Measurements from ENCODE around the gene RECK. TPM values are rescaled to one million over a fixed set of nuclear protein-coding genes. Genes with fewer than 3 reads are reported as not detected.

Gene RECK
- total RNA-seq, 2 experiments from 2014 or later = 6.1 to 7.2 TPM

- H3K36me3 Mint-ChIP-seq = no peaks in the 10 kb centered on the region
- DNase-seq = no peak
- intact Hi-C loops (cut with micrococcal nuclease) = loop anchor here (5.0 kb wide), 1 partner anchor 145 kb away; the partner anchor contains the start of gene OR2S2
- no peak overlapping the region for H3K4me3 Mint-ChIP-seq
- POLR2A ChIA-PET = interaction anchor here (1.4 to 1.8 kb wide), 2 partner anchors 64 to 86 kb away, joined by 3 to 6 read pairs; no protein-coding TSS in a partner anchor
- no peak overlapping the region for H3K27ac Mint-ChIP-seq
- no peaks in the 10 kb centered on the region for H3K27me3 Mint-ChIP-seq
- H3K4me1 Mint-ChIP-seq (ENCODE audit: low read depth) = peaks cover 8% of the 10 kb centered on the region
- CTCF ChIA-PET = interaction anchor here (0.6 to 11.8 kb wide), 39 partner anchors 9 to 723 kb away, joined by 3 to 341 read pairs (median 4); partner anchors contain the start of genes CCIN, CLTA and GLIPR2
- H3K9me3 Mint-ChIP-seq = no peaks in the 10 kb centered on the region
Measured at GRCh38 chr9:36101916-36102741, 65.4 kb downstream of the RECK start.

- no peaks in the 10 kb centered on the region for H3K27me3 Mint-ChIP-seq
- POLR2A ChIA-PET = interaction anchor here (0.6 to 1.2 kb wide), 2 partner anchors 71 to 88 kb away, joined by 3 to 12 read pairs; partner anchors contain the start of gene CLTA
- H3K4me3 Mint-ChIP-seq = no peak overlapping the region
- intact Hi-C loops (cut with micrococcal nuclease) = loop anchor here (1.0 to 5.0 kb wide), 5 partner anchors 33 to 225 kb away; partner anchors contain the start of genes GLIPR2 and OR2S2
- peaks cover 8% of the 10 kb centered on the region for H3K4me1 Mint-ChIP-seq (ENCODE audit: low read depth)
- no peak overlapping the region for H3K27ac Mint-ChIP-seq
- H3K9me3 Mint-ChIP-seq = no peaks in the 10 kb centered on the region
- CTCF ChIA-PET = interaction anchor here (0.6 to 11.8 kb wide), 44 partner anchors 8 to 304 kb away, joined by 3 to 341 read pairs (median 5); partner anchors contain the start of genes CCIN, CLTA and GLIPR2
- no peaks in the 10 kb centered on the region for H3K36me3 Mint-ChIP-seq
- DNase-seq = peak; percentile 92
Measured at GRCh38 chr9:36102742-36103495, 66.2 kb downstream of the RECK start.

GRCh38 chr9:36109071-36109470, 72.4 kb downstream of the RECK start:
- DNase-seq = no peak
- Mint-ChIP-seq H3K4me3 (no peak overlapping the region), H3K4me1 (ENCODE audit: low read depth) (peaks cover 4% of the 10 kb centered on the region), H3K27me3 (no peaks in the 10 kb centered on the region), H3K27ac (no peak overlapping the region), H3K36me3 (peaks cover 2% of the 10 kb centered on the region), H3K9me3 (no peaks in the 10 kb centered on the region)
- ChIA-PET CTCF (interaction anchor here (1.5 to 11.8 kb wide), 3 partner anchors 9 to 101 kb away, joined by 3 to 341 read pairs (median 4); partner anchors contain the start of gene CCIN), POLR2A (no interaction called here)
- intact Hi-C loops (cut with micrococcal nuclease) = no loop called here

- Mint-ChIP-seq H3K9me3 (no peaks in the 10 kb centered on the region), H3K4me1 (ENCODE audit: low read depth) (peaks cover 4% of the 10 kb centered on the region), H3K27me3 (no peaks in the 10 kb centered on the region), H3K36me3 (peaks cover 2% of the 10 kb centered on the region), H3K4me3 (no peak overlapping the region), H3K27ac (no peak overlapping the region)
- ChIA-PET POLR2A (no interaction called here), CTCF (interaction anchor here (0.8 to 1.8 kb wide), 3 partner anchors 8 to 87 kb away, joined by 3 to 5 read pairs (median 3); no protein-coding TSS in a partner anchor)
- DNase-seq = no peak
- intact Hi-C loops (cut with micrococcal nuclease) = no loop called here
Measured at GRCh38 chr9:36110434-36110833, 73.7 kb downstream of the RECK start.

GRCh38 chr9:36112516-36112915, 75.8 kb downstream of the RECK start:
- intact Hi-C loops (cut with micrococcal nuclease) = no loop called here

GRCh38 chr9:36113999-36114398, 77.3 kb downstream of the RECK start:
- H3K27me3 Mint-ChIP-seq = no peaks in the 10 kb centered on the region
- ChIA-PET CTCF (interaction anchor here (2.3 kb wide), 1 partner anchor 11 kb away, joined by 21 read pairs; no protein-coding TSS in a partner anchor), POLR2A (interaction anchor here (0.7 kb wide), 1 partner anchor 9 kb away, joined by 3 read pairs; no protein-coding TSS in a partner anchor)
- H3K4me1 Mint-ChIP-seq (ENCODE audit: low read depth) = peaks cover 2% of the 10 kb centered on the region
- H3K9me3 Mint-ChIP-seq = no peaks in the 10 kb centered on the region
- H3K27ac Mint-ChIP-seq = no peak overlapping the region
- intact Hi-C loops (cut with micrococcal nuclease) = no loop called here
- DNase-seq = no peak
- H3K36me3 Mint-ChIP-seq = peaks cover 2% of the 10 kb centered on the region
- no peak overlapping the region for H3K4me3 Mint-ChIP-seq

More at GRCh38 chr9:36112516-36112915, 75.8 kb downstream of the RECK start:
- peaks cover 4% of the 10 kb centered on the region for H3K4me1 Mint-ChIP-seq (ENCODE audit: low read depth)
- no peak overlapping the region for H3K4me3 Mint-ChIP-seq
- H3K9me3 Mint-ChIP-seq = no peaks in the 10 kb centered on the region
- CTCF ChIA-PET = interaction anchor here (1.5 to 2.3 kb wide), 2 partner anchors 10 to 53 kb away, joined by 3 to 21 read pairs; no protein-coding TSS in a partner anchor
- no peak for DNase-seq
- peaks cover 2% of the 10 kb centered on the region for H3K36me3 Mint-ChIP-seq
- POLR2A ChIA-PET = no interaction called here
- H3K27ac Mint-ChIP-seq = no peak overlapping the region
- H3K27me3 Mint-ChIP-seq = no peaks in the 10 kb centered on the region

- ChIA-PET CTCF (interaction anchor here (1.9 to 2.9 kb wide), 2 partner anchors 28 to 49 kb away, joined by 4 to 16 read pairs; no protein-coding TSS in a partner anchor), POLR2A (no interaction called here)
- H3K27ac Mint-ChIP-seq = no peak overlapping the region
- no peak for DNase-seq
- peaks cover 2% of the 10 kb centered on the region for H3K4me1 Mint-ChIP-seq (ENCODE audit: low read depth)
- intact Hi-C loops (cut with micrococcal nuclease) = no loop called here
- no peak overlapping the region for H3K4me3 Mint-ChIP-seq
- no peaks in the 10 kb centered on the region for H3K27me3 Mint-ChIP-seq
- no peaks in the 10 kb centered on the region for H3K36me3 Mint-ChIP-seq
- H3K9me3 Mint-ChIP-seq = no peaks in the 10 kb centered on the region
Measured at GRCh38 chr9:36116593-36116992, 79.9 kb downstream of the RECK start.

- intact Hi-C loops (cut with micrococcal nuclease) = no loop called here
Measured at GRCh38 chr9:36118201-36118600, 81.5 kb downstream of the RECK start.

GRCh38 chr9:36118706-36119105, 82.0 kb downstream of the RECK start:
- Mint-ChIP-seq H3K27ac (no peak overlapping the region), H3K9me3 (no peaks in the 10 kb centered on the region), H3K4me1 (ENCODE audit: low read depth) (no peaks in the 10 kb centered on the region), H3K27me3 (no peaks in the 10 kb centered on the region), H3K4me3 (no peak overlapping the region), H3K36me3 (peaks cover 1% of the 10 kb centered on the region)
- ChIA-PET POLR2A (no interaction called here), CTCF (interaction anchor here (0.6 to 1.2 kb wide), 3 partner anchors 16 to 115 kb away, joined by 3 to 5 read pairs (median 4); no protein-coding TSS in a partner anchor)
- DNase-seq = no peak
- intact Hi-C loops (cut with micrococcal nuclease) = no loop called here

More at GRCh38 chr9:36118201-36118600, 81.5 kb downstream of the RECK start:
- DNase-seq = no peak
- H3K27ac Mint-ChIP-seq = no peak overlapping the region
- no peak overlapping the region for H3K4me3 Mint-ChIP-seq
- ChIA-PET POLR2A (no interaction called here), CTCF (interaction anchor here (0.6 to 1.2 kb wide), 3 partner anchors 15 to 116 kb away, joined by 3 to 5 read pairs (median 4); no protein-coding TSS in a partner anchor)
- no peaks in the 10 kb centered on the region for H3K9me3 Mint-ChIP-seq
- peaks cover 1% of the 10 kb centered on the region for H3K36me3 Mint-ChIP-seq
- no peaks in the 10 kb centered on the region for H3K27me3 Mint-ChIP-seq
- H3K4me1 Mint-ChIP-seq (ENCODE audit: low read depth) = no peaks in the 10 kb centered on the region

GRCh38 chr9:36119476-36119875, 82.8 kb downstream of the RECK start:
- no peak for DNase-seq
- Mint-ChIP-seq H3K27me3 (no peaks in the 10 kb centered on the region), H3K4me3 (no peak overlapping the region), H3K9me3 (no peaks in the 10 kb centered on the region), H3K36me3 (peaks cover 1% of the 10 kb centered on the region), H3K4me1 (ENCODE audit: low read depth) (peaks cover 2% of the 10 kb centered on the region), H3K27ac (no peak overlapping the region)
- CTCF ChIA-PET = interaction anchor here (1.1 to 1.2 kb wide), 2 partner anchors 16 to 47 kb away, joined by 4 to 5 read pairs; no protein-coding TSS in a partner anchor
- intact Hi-C loops (cut with micrococcal nuclease) = no loop called here
- POLR2A ChIA-PET = no interaction called here

- intact Hi-C loops (cut with micrococcal nuclease) = no loop called here
- no peak for DNase-seq
- no peaks in the 10 kb centered on the region for H3K9me3 Mint-ChIP-seq
- H3K4me1 Mint-ChIP-seq (ENCODE audit: low read depth) = peaks cover 9% of the 10 kb centered on the region
- ChIA-PET CTCF (no interaction called here), POLR2A (no interaction called here)
- H3K27ac Mint-ChIP-seq = no peak overlapping the region
- no peak overlapping the region for H3K4me3 Mint-ChIP-seq
- peaks cover 1% of the 10 kb centered on the region for H3K36me3 Mint-ChIP-seq
- no peaks in the 10 kb centered on the region for H3K27me3 Mint-ChIP-seq
Measured at GRCh38 chr9:36120705-36121104, 84.0 kb downstream of the RECK start.

Measured in activated CD4-positive, alpha-beta memory T cell treated with anti-CD3 and anti-CD28 coated beads for 36 hours (primary cell).